Measurements from ENCODE around the gene UNCX. TPM values are rescaled to one million over a fixed set of nuclear protein-coding genes. Genes with fewer than 3 reads are reported as not detected.

Gene UNCX
- total and polyA plus RNA-seq, 9 of the 15 experiments (the other 6 are each of a cell fraction or from before 2014, with no cell fraction given) = not detected

DNA sequence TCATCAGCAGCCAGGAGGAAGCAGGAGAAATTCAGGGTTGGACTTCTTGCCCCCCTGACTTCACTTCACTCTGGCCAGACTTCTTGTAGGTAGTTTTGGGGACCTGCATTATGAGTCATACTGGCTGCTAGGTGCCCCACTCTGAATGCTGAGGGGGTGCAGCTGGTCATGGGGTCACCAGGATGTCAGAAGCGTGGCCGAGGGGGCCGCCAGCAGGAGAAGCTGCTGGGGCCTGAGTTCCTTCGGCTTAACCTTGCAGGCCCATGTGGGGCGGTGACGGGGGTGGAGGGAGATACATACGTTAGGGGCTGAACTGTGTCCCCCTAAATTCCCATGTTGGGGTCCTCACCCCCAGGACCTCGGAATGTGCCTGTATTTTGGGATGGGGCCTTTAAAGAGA is 18.2 kb downstream of the UNCX start:
- no peaks in the 10 kb centered on the region for H3K79me2 ChIP-seq (ENCODE audit: control insufficient read depth, insufficient read depth, low read length)
- peaks cover 17% of the 10 kb centered on the region for H4K20me1 ChIP-seq (replicated peaks; ENCODE audit: control insufficient read depth, insufficient read depth, low read length)
- POLR2A ChIA-PET = interaction anchor here (0.6 to 1.3 kb wide), 4 partner anchors 9 to 197 kb away, joined by 3 to 5 read pairs (median 4); no protein-coding TSS in a partner anchor
- BruUV-seq (replicated peaks) = no TSS peak
- no peaks in the 10 kb centered on the region for H3K9me1 ChIP-seq (ENCODE audit: control insufficient read depth, insufficient read depth, low read length)
- DNase-seq (ENCODE audit: extremely low read depth in 1 of 4, low spot score in 3 of 4) (no peak), FAIRE-seq (no peak), ATAC-seq (no peak)
- in situ Hi-C loops (cut with MboI) = no loop called here
- H3K4me3 ChIP-seq = no peak overlapping the region
- CTCF ChIA-PET (ENCODE audit: low intra/inter-chr PET ratio) = no interaction called here
- H2AFZ ChIP-seq (ENCODE audit: low read depth, low read length) = no peak overlapping the region
- peaks cover 50 to 80% of the 10 kb centered on the region in 2 experiments for H3K27me3 ChIP-seq (ENCODE audit: control insufficient read depth in 2 of 2, insufficient read depth in 2 of 2, low read length in 2 of 2)
- no peak overlapping the region for H3K27ac ChIP-seq (ENCODE audit: extremely low read depth, low read depth, low read length)
- H3K9ac ChIP-seq (ENCODE audit: insufficient read depth in 1 of 2, low read depth in 2 of 2, low read length in 2 of 2) = no peak overlapping the region
- TF ChIP-seq PRPF4 (IDR thresholded peaks at IDR 0.05; ENCODE audit: insufficient read depth, low read depth, low read length, poor library complexity, severe bottlenecking) = no peak
- intact Hi-C loops (cut with micrococcal nuclease) = no loop called here
- H3K4me1 ChIP-seq (replicated peaks in 1 of 2; ENCODE audit: control insufficient read depth in 2 of 2, insufficient read depth in 2 of 2, low read length in 2 of 2) = peaks cover 2 to 60% of the 10 kb centered on the region in 2 experiments; a peak in 2 of 5 replicates
- no peaks in the 10 kb centered on the region for H3K36me3 ChIP-seq (ENCODE audit: control insufficient read depth, insufficient read depth, low read length)
- no peak overlapping the region for H3K4me2 ChIP-seq (ENCODE audit: insufficient read depth, low read length)
- 10% methylated on average over 8 of the region's 8 CpGs for WGBS (ENCODE audit: insufficient coverage, low coverage, missing lambda C conversion rate)
- no peaks in the 10 kb centered on the region for H3K9me3 ChIP-seq (replicated peaks; ENCODE audit: control insufficient read depth, insufficient read depth, low read depth, low read length)

DNA sequence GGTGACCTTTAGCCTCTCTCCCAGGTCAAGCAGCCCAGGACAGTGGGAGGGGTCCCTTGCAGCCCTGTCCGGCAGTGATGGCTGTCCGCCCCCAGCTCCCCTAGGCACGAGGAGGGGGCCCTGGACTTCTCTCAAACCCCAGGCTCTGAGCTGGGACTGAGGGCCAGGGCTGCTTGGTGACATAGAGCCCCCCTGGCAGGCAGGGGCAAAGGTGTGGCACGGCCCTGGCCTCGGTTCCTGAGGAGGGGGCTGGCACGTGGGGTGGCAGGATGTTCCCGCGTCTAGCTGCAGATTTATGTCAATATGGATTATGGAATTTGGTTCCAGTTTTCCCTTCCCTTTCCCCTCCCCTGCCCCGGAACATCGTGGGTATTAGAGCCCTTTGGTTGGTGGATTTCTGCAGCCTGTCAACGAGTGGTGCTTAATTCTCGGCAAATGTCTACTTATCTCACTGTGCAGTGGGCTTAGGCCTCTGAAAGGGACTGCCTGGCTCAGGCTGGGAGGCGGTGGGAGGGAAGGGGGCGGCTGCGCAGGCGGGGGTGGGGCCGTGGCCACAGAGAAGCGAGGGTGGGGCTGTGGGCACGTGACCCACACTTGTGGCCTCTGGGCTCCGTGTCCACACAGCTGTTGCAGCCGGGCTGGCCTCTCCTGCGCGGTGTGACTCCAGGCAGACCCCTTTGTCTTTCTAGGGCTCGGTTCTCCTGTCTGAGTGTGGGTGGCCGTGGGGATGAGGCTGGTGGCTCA is 19.3 kb downstream of the UNCX start:
- H3K4me2 ChIP-seq (ENCODE audit: insufficient read depth, low read length) = no peak overlapping the region
- in situ Hi-C loops (cut with MboI) (no loop called here), intact Hi-C loops (cut with micrococcal nuclease) (no loop called here)
- DNase-seq (ENCODE audit: extremely low read depth in 1 of 4, low spot score in 3 of 4) = peak; percentile 46 to 90 (median 80)
- CTCF ChIA-PET (ENCODE audit: low intra/inter-chr PET ratio) = no interaction called here
- no TSS peak for BruUV-seq (replicated peaks)
- peaks cover 17% of the 10 kb centered on the region for H4K20me1 ChIP-seq (replicated peaks; ENCODE audit: control insufficient read depth, insufficient read depth, low read length)
- no peak overlapping the region for H2AFZ ChIP-seq (ENCODE audit: low read depth, low read length)
- peak; percentile 77 for ATAC-seq
- POLR2A ChIA-PET = interaction anchor here (0.6 kb wide), 3 partner anchors 51 to 196 kb away, joined by 3 to 4 read pairs (median 3); no protein-coding TSS in a partner anchor
- H3K27me3 ChIP-seq (ENCODE audit: control insufficient read depth in 2 of 2, insufficient read depth in 2 of 2, low read length in 2 of 2) = peaks cover 48 to 81% of the 10 kb centered on the region in 2 experiments; a peak in 4 of 5 replicates
- H3K36me3 ChIP-seq (ENCODE audit: control insufficient read depth, insufficient read depth, low read length) = no peaks in the 10 kb centered on the region
- H3K9me1 ChIP-seq (ENCODE audit: control insufficient read depth, insufficient read depth, low read length) = no peaks in the 10 kb centered on the region
- 1% methylated on average over 11 of the region's 25 CpGs for WGBS (ENCODE audit: insufficient coverage, low coverage, missing lambda C conversion rate)
- no peak overlapping the region for H3K4me3 ChIP-seq
- peak; percentile 6 for FAIRE-seq
- no peaks in the 10 kb centered on the region for H3K9me3 ChIP-seq (replicated peaks; ENCODE audit: control insufficient read depth, insufficient read depth, low read depth, low read length)
- peak overlapping the region in 1 of 2 experiments; percentile 26; a peak in 2 of 4 replicates for H3K9ac ChIP-seq (ENCODE audit: insufficient read depth in 1 of 2, low read depth in 2 of 2, low read length in 2 of 2)
- H3K4me1 ChIP-seq (replicated peaks in 1 of 2; ENCODE audit: control insufficient read depth in 2 of 2, insufficient read depth in 2 of 2, low read length in 2 of 2) = peaks cover 2 to 57% of the 10 kb centered on the region in 2 experiments; a peak in 2 of 5 replicates
- no peaks in the 10 kb centered on the region for H3K79me2 ChIP-seq (ENCODE audit: control insufficient read depth, insufficient read depth, low read length)
- no peak overlapping the region for H3K27ac ChIP-seq (ENCODE audit: extremely low read depth, low read depth, low read length)
- no peak for TF ChIP-seq ZNF175 (CRISPR knock-in tag; IDR thresholded peaks at IDR 0.05; ENCODE audit: low read depth)
- TF ChIP-seq MAFF (IDR thresholded peaks at IDR 0.05; ENCODE audit: low read length) = no peak
- peak; percentile 75 for TF ChIP-seq RAD51 (IDR thresholded peaks at IDR 0.05; ENCODE audit: borderline replicate concordance, low read depth)
- peak; percentile 51 to 58 for TF ChIP-seq NRF1 (conservative IDR thresholded peaks at IDR 0.05 in 1 of 2, IDR thresholded peaks at IDR 0.05 in 1 of 2)
- no peak for TF ChIP-seq ZC3H4 (CRISPR knock-in tag; IDR thresholded peaks at IDR 0.05; ENCODE audit: borderline replicate concordance)
- TF ChIP-seq USF2 (CRISPR knock-in tag; IDR thresholded peaks at IDR 0.05) = peak; percentile 80
- TF ChIP-seq, protein P1, sequence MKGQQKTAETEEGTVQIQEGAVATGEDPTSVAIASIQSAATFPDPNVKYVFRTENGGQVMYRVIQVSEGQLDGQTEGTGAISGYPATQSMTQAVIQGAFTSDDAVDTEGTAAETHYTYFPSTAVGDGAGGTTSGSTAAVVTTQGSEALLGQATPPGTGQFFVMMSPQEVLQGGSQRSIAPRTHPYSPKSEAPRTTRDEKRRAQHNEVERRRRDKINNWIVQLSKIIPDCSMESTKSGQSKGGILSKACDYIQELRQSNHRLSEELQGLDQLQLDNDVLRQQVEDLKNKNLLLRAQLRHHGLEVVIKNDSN (CRISPR knock-in tag; IDR thresholded peaks at IDR 0.05) = peak; percentile 86
- peak; percentile 49 for TF ChIP-seq BHLHE40 (IDR thresholded peaks at IDR 0.05; ENCODE audit: low read length)
- TF ChIP-seq GATA2 (CRISPR knock-in tag; IDR thresholded peaks at IDR 0.05) = no peak
- TF ChIP-seq DEAF1 (CRISPR knock-in tag; IDR thresholded peaks at IDR 0.05) = no peak
